ENCODE data around the gene RBMS2.

DNA sequence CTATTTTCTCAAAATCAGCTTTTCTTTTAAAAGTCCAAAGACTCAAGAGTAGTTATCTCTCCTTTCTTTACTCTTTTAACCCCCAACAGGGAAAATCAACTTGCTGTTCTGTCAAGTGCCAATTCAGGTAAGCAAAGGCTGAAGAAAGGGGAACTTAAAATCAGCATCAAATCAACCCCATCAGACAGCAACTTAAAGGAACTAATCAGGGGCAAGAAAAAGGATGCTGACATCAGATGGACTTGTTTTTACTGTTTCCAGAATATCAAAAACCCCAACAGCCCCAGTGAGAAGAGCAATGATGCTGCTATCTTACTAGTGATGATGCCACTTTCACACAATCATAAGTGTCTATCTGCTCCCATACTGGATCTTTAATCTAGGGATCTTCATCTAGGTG, 105.1 kb downstream of the RBMS2 start:
- TF ChIP-seq, protein P1, sequence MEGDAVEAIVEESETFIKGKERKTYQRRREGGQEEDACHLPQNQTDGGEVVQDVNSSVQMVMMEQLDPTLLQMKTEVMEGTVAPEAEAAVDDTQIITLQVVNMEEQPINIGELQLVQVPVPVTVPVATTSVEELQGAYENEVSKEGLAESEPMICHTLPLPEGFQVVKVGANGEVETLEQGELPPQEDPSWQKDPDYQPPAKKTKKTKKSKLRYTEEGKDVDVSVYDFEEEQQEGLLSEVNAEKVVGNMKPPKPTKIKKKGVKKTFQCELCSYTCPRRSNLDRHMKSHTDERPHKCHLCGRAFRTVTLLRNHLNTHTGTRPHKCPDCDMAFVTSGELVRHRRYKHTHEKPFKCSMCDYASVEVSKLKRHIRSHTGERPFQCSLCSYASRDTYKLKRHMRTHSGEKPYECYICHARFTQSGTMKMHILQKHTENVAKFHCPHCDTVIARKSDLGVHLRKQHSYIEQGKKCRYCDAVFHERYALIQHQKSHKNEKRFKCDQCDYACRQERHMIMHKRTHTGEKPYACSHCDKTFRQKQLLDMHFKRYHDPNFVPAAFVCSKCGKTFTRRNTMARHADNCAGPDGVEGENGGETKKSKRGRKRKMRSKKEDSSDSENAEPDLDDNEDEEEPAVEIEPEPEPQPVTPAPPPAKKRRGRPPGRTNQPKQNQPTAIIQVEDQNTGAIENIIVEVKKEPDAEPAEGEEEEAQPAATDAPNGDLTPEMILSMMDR (IDR thresholded peaks at IDR 0.05): no peak
- TF ChIP-seq POLR2A (IDR thresholded peaks at IDR 0.05) (no peak), EP300 (IDR thresholded peaks at IDR 0.05; ENCODE audit: low read depth) (no peak)

Data from transverse colon (tissue), 3 donors.